ENCODE results near the gene FTL. TPM values are rescaled to one million over a fixed set of nuclear protein-coding genes. Genes with fewer than 3 reads are reported as not detected.
A peak's percentile ranks its signal among the peaks of the same experiment; 100 is the strongest.

FTL gene
- total RNA-seq, 1 donor: 5,494 TPM

DNA sequence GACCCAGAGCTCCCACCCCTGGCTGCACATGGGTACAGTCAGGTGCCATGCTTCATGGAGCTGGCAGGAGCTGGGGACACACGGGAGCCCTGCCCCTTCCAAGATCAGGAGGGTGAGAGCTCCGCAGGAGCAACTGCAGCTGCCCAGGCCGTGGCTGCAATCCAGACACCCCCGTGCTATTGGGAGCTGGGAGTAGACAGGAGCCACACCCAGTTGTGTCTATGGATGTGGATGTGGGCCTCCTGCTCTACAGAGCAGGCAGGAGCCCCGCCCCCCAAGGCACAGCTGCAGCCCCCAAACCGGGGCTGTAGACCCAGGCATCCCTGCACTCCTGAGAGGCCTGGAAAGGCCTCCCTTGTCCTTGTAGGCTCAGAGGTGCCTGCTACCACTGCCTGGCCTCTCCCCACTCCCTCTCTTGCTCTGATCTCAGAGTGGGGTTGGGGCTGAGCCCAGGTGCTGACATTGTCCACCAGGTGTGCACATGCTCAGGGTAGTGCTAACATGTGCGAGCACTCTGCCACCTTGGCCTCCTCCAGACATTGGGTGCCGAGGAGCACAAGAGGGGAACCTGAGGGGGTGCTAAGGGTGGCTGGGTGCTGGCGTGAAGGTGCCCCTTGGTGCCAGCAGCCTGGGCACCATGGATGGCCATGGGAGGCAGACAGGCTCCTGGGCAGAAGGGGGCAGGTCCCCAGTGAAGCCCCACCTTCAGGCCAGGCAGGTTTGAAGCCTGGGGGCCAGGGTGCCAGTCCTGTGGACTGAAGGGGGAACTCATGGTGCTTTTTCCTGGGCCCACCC lies 18.4 kb upstream of the FTL start:
- TF ChIP-seq, protein P1, sequence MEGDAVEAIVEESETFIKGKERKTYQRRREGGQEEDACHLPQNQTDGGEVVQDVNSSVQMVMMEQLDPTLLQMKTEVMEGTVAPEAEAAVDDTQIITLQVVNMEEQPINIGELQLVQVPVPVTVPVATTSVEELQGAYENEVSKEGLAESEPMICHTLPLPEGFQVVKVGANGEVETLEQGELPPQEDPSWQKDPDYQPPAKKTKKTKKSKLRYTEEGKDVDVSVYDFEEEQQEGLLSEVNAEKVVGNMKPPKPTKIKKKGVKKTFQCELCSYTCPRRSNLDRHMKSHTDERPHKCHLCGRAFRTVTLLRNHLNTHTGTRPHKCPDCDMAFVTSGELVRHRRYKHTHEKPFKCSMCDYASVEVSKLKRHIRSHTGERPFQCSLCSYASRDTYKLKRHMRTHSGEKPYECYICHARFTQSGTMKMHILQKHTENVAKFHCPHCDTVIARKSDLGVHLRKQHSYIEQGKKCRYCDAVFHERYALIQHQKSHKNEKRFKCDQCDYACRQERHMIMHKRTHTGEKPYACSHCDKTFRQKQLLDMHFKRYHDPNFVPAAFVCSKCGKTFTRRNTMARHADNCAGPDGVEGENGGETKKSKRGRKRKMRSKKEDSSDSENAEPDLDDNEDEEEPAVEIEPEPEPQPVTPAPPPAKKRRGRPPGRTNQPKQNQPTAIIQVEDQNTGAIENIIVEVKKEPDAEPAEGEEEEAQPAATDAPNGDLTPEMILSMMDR (IDR thresholded peaks at IDR 0.05; ENCODE audit: insufficient read depth, low read length): no peak
- DNase-seq (ENCODE audit: low read depth): no peak

DNA sequence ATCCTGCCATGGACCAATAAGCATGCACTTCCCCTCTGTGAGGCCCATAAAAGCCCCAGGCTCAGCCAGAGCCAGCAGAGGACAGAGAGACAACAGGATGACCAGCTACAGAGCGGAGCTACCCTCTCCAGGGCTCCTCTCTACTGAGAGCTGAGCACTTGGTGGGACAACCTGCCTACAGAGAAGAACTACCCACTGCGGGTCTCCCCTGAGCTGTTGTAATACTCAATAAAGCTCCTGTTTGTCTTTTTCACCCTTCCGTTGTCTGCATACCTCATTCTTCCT lies 17.9 kb upstream of the FTL start:
- no peak for DNase-seq (ENCODE audit: low read depth)
- no peak overlapping the region for H3K4me3 ChIP-seq (ENCODE audit: low read depth, low read length)
- TF ChIP-seq, protein P1 (IDR thresholded peaks at IDR 0.05; ENCODE audit: insufficient read depth, low read length): no peak

More for the DNA sequence above, 18.4 kb upstream of the FTL start:
- H3K4me3 ChIP-seq (ENCODE audit: low read depth, low read length): no peak overlapping the region

DNA sequence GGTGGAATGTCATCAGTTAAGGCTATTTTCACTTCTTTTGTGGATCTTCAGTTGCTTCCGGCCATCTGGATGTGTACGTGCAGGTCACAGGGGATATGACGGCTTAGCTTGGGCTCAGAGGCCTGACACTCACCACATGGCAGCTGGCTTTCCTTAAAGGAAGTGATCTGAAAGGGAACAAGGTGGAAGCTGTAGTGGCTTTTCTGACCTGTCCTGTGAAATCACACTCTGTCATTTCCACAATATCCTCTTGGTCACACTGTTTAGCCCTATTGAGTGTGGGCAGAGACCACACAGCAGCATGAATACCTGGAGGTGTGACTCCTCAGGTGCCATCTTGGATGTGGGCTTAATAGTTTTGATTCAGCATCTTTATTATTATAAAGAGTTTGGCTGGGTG lies 14.9 kb upstream of the FTL start:
- DNase-seq (ENCODE audit: low read depth): no peak
- TF ChIP-seq, protein P1 (IDR thresholded peaks at IDR 0.05; ENCODE audit: insufficient read depth, low read length): no peak
- H3K4me3 ChIP-seq (ENCODE audit: low read depth, low read length): no peak overlapping the region

DNA sequence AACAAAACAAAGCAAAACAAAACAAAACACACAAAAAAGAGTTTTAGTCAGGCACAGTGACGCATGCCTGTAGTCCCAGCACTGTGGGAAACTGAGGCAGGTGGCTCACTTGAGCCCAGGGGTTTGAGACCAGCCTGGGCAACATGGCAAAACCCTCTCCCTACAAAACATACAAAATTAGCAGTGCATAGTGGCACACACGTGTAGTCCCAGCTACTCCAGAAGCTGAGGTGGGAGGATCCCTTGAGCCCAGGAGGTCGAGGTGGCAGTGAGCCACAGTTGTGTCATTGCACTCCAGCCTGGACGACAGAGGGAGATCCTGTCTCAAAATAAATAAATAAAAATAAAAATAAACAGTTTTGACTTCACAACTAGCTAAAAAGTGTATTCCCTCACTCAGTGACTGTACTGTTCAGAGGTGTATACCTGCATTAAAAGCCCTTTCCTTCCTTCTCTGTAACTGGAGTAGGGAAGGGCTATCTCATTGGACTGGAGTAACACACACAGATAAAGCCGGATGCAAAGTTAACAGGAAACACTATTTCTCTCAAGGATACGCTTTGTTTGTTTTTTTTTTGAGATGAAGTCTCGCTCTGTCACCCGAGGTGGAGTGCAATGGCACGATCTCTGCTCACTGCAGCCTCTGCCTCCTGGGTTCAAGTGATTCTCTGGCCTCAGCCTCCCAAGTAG lies 14.1 kb upstream of the FTL start:
- no peak overlapping the region for H3K4me3 ChIP-seq (ENCODE audit: low read depth, low read length)
- TF ChIP-seq, protein P1 (IDR thresholded peaks at IDR 0.05; ENCODE audit: insufficient read depth, low read length): no peak
- no peak for DNase-seq (ENCODE audit: low read depth)

DNA sequence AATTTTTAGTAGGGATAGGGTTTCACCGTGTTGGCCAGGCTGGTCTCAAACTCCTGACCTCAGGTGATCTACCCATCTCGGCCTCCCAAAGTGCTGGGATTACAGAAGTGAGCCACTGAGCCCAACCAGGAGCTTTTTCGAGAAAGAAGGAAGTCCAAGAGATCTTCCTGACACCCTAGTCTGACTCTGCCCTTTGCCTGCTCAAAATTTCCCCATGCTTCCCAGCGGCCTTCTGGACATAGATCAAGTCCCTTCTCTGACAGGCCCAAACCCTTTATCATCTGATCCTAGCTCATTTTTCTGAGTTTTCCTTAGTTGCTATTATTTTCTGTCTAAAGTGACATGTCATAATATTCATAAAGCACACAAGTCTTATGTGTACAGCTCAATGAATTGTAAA lies 12.0 kb upstream of the FTL start:
- no peak overlapping the region for H3K4me3 ChIP-seq (ENCODE audit: low read depth, low read length)
- no peak for DNase-seq (ENCODE audit: low read depth)
- TF ChIP-seq, protein P1 (IDR thresholded peaks at IDR 0.05; ENCODE audit: insufficient read depth, low read length): no peak

DNA sequence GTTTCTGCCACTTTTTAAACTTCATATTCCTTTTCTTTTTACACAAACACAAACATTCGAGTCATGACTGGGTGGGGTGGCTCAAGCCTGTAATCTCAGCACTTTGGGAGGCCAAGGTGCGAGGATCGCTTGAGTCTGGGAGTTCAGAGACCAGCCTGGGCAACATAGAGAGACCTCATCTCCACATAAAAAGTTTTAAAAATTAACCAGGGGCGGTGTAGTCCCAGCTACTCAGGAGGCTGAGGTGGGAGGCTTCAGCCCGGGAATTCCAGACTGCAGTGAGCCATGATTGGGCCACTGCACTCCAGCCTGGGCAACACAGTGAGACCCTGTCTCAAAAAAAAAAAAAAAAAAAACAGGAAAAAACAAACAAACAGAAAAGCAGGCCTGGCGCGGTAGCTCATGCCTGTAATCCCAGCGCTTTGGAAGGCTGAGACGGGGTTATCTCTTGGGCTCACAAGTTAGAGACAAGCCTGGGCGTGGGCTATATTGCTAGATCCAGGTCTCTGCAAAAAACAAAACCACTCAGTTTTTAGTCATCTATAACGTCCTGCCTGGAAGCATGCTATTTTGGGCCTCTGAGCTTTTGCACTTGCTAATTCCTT lies 11.0 kb upstream of the FTL start:
- TF ChIP-seq, protein P1 (IDR thresholded peaks at IDR 0.05; ENCODE audit: insufficient read depth, low read length): no peak
- peak overlapping the region; percentile 60 for H3K4me3 ChIP-seq (ENCODE audit: low read depth, low read length)
- no peak for DNase-seq (ENCODE audit: low read depth)

Measured in fibroblast of the aortic adventitia (primary cell).